GM19351 (cell line): ENCODE data around the gene AKAP12.

Source experiments
- ATAC-seq: cut with Tn5 transposase; IDR thresholded peaks from one replicate; pipeline ENCODE4 v1.9.1; 2021; ENCODE audit warnings: mild to moderate bottlenecking, moderate library complexity; ENCODE audit not compliant: unreplicated experiment

The AKAP12 gene

GRCh38 chr6:151279891-151280290, 40.1 kb downstream of the AKAP12 start:
- no peak for ATAC-seq

- no peak for ATAC-seq
Observed at GRCh38 chr6:151280859-151281258, 41.1 kb downstream of the AKAP12 start.

GRCh38 chr6:151284012-151284411, 44.2 kb downstream of the AKAP12 start:
- ATAC-seq: peak; percentile 77

GRCh38 chr6:151284548-151285017, 44.8 kb downstream of the AKAP12 start:
- ATAC-seq: peak; percentile 47

GRCh38 chr6:151285122-151285521, 45.4 kb downstream of the AKAP12 start:
- no peak for ATAC-seq

- no peak for ATAC-seq
Observed at GRCh38 chr6:151286214-151286613, 46.4 kb downstream of the AKAP12 start.

GRCh38 chr6:151288712-151289398, 49.1 kb downstream of the AKAP12 start:
- peak; percentile 34 for ATAC-seq

- ATAC-seq: peak; percentile 43
Observed at GRCh38 chr6:151289399-151290007, 49.7 kb downstream of the AKAP12 start.

GRCh38 chr6:151290877-151291721, 51.3 kb downstream of the AKAP12 start:
- no peak for ATAC-seq

GRCh38 chr6:151291722-151292059, 51.9 kb downstream of the AKAP12 start:
- ATAC-seq: no peak

- ATAC-seq: no peak
Observed at GRCh38 chr6:151292974-151293687, 53.4 kb downstream of the AKAP12 start.

GRCh38 chr6:151293688-151294016, 53.9 kb downstream of the AKAP12 start:
- ATAC-seq: no peak

GRCh38 chr6:151294561-151295101, 54.9 kb downstream of the AKAP12 start:
- no peak for ATAC-seq

- ATAC-seq: no peak
Observed at GRCh38 chr6:151297886-151298285, 58.1 kb downstream of the AKAP12 start.

GRCh38 chr6:151299011-151299410, 59.2 kb downstream of the AKAP12 start:
- no peak for ATAC-seq

GRCh38 chr6:151300267-151300991, 60.7 kb downstream of the AKAP12 start:
- no peak for ATAC-seq

- ATAC-seq: no peak
Observed at GRCh38 chr6:151301547-151301946, 61.8 kb downstream of the AKAP12 start.

- no peak for ATAC-seq
Observed at GRCh38 chr6:151303231-151303630, 63.5 kb downstream of the AKAP12 start.

GRCh38 chr6:151306269-151306783, 66.6 kb downstream of the AKAP12 start:
- ATAC-seq: no peak

GRCh38 chr6:151307501-151307900, 67.7 kb downstream of the AKAP12 start:
- ATAC-seq: no peak
